Measurements from ENCODE around the gene KIF1C.
A peak's percentile ranks its signal among the peaks of the same experiment; 100 is the strongest.

Gene KIF1C

GRCh38 chr17:4959261-4959965 lies 38.3 kb upstream of the KIF1C start:
- H3K4me3 ChIP-seq (ENCODE audit: low read depth, low read length): no peak overlapping the region
- no peak for DNase-seq (ENCODE audit: low read depth)
- TF ChIP-seq CTCF (IDR thresholded peaks at IDR 0.05; ENCODE audit: low read depth, low read length, missing control alignments): no peak
- in situ Hi-C loops (cut with HindIII; ENCODE audit: low sequenced_read_pairs): no loop called here

GRCh38 chr17:4960279-4960922 lies 37.3 kb upstream of the KIF1C start:
- H3K4me3 ChIP-seq (ENCODE audit: low read depth, low read length): no peak overlapping the region
- no peak for DNase-seq (ENCODE audit: low read depth)
- in situ Hi-C loops (cut with HindIII; ENCODE audit: low sequenced_read_pairs): no loop called here
- TF ChIP-seq CTCF (IDR thresholded peaks at IDR 0.05; ENCODE audit: low read depth, low read length, missing control alignments): no peak

- TF ChIP-seq CTCF (IDR thresholded peaks at IDR 0.05; ENCODE audit: low read depth, low read length, missing control alignments): no peak
- in situ Hi-C loops (cut with HindIII; ENCODE audit: low sequenced_read_pairs): no loop called here
- no peak for DNase-seq (ENCODE audit: low read depth)
- no peak overlapping the region for H3K4me3 ChIP-seq (ENCODE audit: low read depth, low read length)
Measured at GRCh38 chr17:4965311-4965986, 32.3 kb upstream of the KIF1C start.

- TF ChIP-seq CTCF (IDR thresholded peaks at IDR 0.05; ENCODE audit: low read depth, low read length, missing control alignments): no peak
- in situ Hi-C loops (cut with HindIII; ENCODE audit: low sequenced_read_pairs): no loop called here
Measured at GRCh38 chr17:4966844-4967538, 30.8 kb upstream of the KIF1C start.

GRCh38 chr17:4967539-4968485 lies 29.9 kb upstream of the KIF1C start, which contains the start of gene SPAG7:
Gene SPAG7 (minus strand): TSS chr17:4967817. CDS start chr17:4967804, 13 bp downstream.
- TF ChIP-seq CTCF (IDR thresholded peaks at IDR 0.05; ENCODE audit: low read depth, low read length, missing control alignments): no peak
- in situ Hi-C loops (cut with HindIII; ENCODE audit: low sequenced_read_pairs): no loop called here
- H3K4me3 ChIP-seq (ENCODE audit: low read depth, low read length): peak within 1 kb of the TSS; percentile 76
- DNase-seq (ENCODE audit: low read depth): peak; percentile 95

More at GRCh38 chr17:4966844-4967538, 30.8 kb upstream of the KIF1C start:
- peak; percentile 99 for DNase-seq (ENCODE audit: low read depth)
- peak overlapping the region; percentile 76 for H3K4me3 ChIP-seq (ENCODE audit: low read depth, low read length)

Data from astrocyte of the cerebellum (primary cell).